ENCODE measurements around the gene RHCE.

- TF ChIP-seq CTCF (IDR thresholded peaks at IDR 0.05): no peak
- no peak for TF ChIP-seq POLR2A (IDR thresholded peaks at IDR 0.05)
Measured at GRCh38 chr1:25360596-25361581, 59.7 kb downstream of the RHCE start.
